Stimulated activated naive CD8-positive, alpha-beta T cell treated with anti-CD3 and anti-CD28 coated beads, Interleukin-15, Interleukin-2, amounts not matched to agents 100 ng/mL and 50 ng/mL, for 24 hours (primary cell): Measurements from ENCODE around the gene S100A11.
"Not testable (repeated sequence)": the region's sequence is repeated elsewhere in the genome, so short reads cannot be mapped to it uniquely, and the experiment has no call there.

Experiments used
- H3K27ac Mint-ChIP-seq: one replicate; pipeline ENCODE4 v1.8.0; 2021; ENCODE audit warnings: mild to moderate bottlenecking, mixed read lengths
- H3K27me3 Mint-ChIP-seq: one replicate; pipeline ENCODE4 v1.8.0; 2021; ENCODE audit warnings: mixed read lengths
- H3K36me3 Mint-ChIP-seq: one replicate; pipeline ENCODE4 v1.8.0; 2021; ENCODE audit warnings: low read depth, mixed read lengths
- H3K4me1 Mint-ChIP-seq: one replicate; pipeline ENCODE4 v1.8.0; 2021; ENCODE audit warnings: low read depth, mixed read lengths
- H3K4me3 Mint-ChIP-seq: one replicate; pipeline ENCODE4 v1.8.0; 2021; ENCODE audit warnings: mild to moderate bottlenecking, mixed read lengths
- H3K9me3 Mint-ChIP-seq: one replicate; pipeline ENCODE4 v1.8.0; 2021; ENCODE audit warnings: mixed read lengths

The S100A11 gene

DNA sequence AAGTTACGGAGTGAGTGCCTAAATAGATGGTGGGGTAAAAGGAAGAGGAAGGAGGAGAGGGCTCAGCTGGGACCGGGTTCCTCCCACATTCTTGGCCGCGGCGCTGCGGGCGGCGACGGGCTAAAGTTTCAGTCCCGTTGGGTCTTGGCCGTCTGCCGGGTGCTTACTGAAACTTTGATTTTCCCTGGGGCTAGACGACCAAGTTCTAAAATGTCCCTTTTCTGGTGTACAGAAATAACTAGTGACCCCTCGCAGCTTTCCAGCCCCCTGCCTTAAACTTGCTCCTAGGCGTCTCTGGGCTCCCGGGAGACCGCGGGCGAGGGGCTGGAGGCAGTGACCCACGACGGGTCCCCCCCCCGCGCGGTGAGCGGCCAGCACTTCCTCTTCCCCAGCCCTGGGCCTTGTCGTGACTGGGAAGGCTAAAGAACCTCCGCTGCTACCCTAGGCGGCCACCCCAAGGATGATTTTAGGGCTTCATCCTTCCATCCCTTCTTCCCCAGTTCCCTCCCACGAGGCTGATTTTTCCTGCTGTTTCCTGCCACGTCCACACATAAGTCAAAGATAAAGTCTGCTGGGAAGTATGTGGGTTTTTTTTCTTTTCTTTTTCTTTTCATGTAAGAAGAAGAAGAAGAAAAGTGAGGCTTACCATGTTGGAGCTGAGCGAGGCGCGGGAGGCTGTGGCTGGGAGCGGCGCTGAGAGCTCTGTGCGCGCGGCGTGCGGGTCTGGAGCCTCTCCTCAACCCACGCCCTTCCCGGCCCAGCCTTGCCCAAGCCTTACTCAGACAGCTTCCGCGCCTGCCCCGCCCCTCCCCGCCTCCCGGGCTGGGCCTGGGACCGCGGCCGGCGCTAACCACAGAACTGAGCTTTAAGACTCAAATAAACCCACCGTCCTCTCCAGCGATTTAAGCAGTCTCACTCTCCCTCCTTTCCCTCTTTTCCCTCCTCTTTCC lies at the start of gene S100A11:
Gene S100A11 (minus strand): TSS at position 738 of the 950 bp plus-strand sequence. CDS start 89 bp downstream, at position 649.
- Mint-ChIP-seq H3K4me1 (peaks cover 40% of the 10 kb centered on the region), H3K27ac (peak within 1 kb of the TSS; percentile 97), H3K36me3 (peaks cover 32% of the 10 kb centered on the region), H3K9me3 (no peaks in the 10 kb centered on the region), H3K27me3 (no peaks in the 10 kb centered on the region), H3K4me3 (peak within 1 kb of the TSS; percentile 98)

GRCh38 chr1:152084853-152085252 lies 48.0 kb upstream of the S100A11 start:
- Mint-ChIP-seq H3K27ac (no peak overlapping the region), H3K4me1 (no peaks in the 10 kb centered on the region), H3K36me3 (no peaks in the 10 kb centered on the region), H3K27me3 (peaks cover 5% of the 10 kb centered on the region), H3K9me3 (no peaks in the 10 kb centered on the region), H3K4me3 (no peak overlapping the region)

DNA sequence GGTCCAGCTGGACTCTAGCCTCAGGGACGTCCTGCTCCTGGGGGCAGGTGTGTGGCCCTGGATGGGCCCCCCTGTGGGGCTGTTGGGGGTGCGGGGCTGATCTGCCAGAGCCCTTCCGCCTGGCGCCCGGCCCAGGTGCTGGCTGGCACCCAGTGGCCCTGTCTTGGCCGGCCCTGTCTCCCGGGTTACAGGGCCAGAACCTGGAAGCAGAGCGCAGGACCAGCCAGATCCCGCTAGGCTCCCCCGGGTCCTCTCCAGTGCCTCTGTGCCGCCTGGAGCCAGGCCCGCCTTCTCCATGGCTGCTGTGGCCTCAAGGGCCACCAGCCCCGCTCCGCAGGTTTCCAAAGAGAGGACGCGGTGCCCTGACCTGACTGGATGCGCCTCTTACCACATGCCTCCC lies 44.2 kb upstream of the S100A11 start:
- not testable (repeated sequence) for H3K9me3 Mint-ChIP-seq, H3K4me3 Mint-ChIP-seq, H3K27ac Mint-ChIP-seq, H3K27me3 Mint-ChIP-seq, H3K36me3 Mint-ChIP-seq, H3K4me1 Mint-ChIP-seq

GRCh38 chr1:152080494-152080893 lies 43.7 kb upstream of the S100A11 start:
- H3K4me3 Mint-ChIP-seq, H3K36me3 Mint-ChIP-seq, H3K27ac Mint-ChIP-seq, H3K27me3 Mint-ChIP-seq, H3K4me1 Mint-ChIP-seq, H3K9me3 Mint-ChIP-seq: not testable (repeated sequence)

- no peaks in the 10 kb centered on the region for H3K9me3 Mint-ChIP-seq
- H3K36me3 Mint-ChIP-seq = no peaks in the 10 kb centered on the region
- no peak overlapping the region for H3K27ac Mint-ChIP-seq
- no peaks in the 10 kb centered on the region for H3K4me1 Mint-ChIP-seq
- no peak overlapping the region for H3K4me3 Mint-ChIP-seq
- peaks cover 11% of the 10 kb centered on the region for H3K27me3 Mint-ChIP-seq
These were observed 42.1 kb upstream of the S100A11 start for GRCh38 chr1:152078831-152079441.

DNA sequence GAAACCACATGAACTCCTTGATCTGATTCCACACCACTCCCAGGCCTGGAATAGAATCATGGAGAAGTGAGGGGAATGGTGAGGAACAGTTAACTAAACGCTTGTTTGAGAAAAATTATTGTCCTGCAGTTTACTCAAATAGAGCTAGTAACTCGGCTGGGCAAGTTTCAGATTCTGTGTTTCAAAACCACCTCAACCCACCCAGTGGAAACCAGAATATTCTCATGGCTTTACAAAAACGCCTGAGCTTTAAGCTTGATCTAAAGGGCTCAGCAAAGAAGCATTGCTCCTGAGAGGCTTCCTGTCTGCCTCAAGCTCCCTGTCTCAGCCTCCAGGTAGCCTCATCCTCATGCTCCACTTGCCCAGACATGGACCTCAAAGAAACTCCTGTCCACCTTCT lies 35.5 kb upstream of the S100A11 start:
- Mint-ChIP-seq H3K27ac (no peak overlapping the region), H3K36me3 (no peaks in the 10 kb centered on the region), H3K27me3 (peaks cover 23% of the 10 kb centered on the region), H3K4me3 (no peak overlapping the region), H3K9me3 (no peaks in the 10 kb centered on the region), H3K4me1 (no peaks in the 10 kb centered on the region)

DNA sequence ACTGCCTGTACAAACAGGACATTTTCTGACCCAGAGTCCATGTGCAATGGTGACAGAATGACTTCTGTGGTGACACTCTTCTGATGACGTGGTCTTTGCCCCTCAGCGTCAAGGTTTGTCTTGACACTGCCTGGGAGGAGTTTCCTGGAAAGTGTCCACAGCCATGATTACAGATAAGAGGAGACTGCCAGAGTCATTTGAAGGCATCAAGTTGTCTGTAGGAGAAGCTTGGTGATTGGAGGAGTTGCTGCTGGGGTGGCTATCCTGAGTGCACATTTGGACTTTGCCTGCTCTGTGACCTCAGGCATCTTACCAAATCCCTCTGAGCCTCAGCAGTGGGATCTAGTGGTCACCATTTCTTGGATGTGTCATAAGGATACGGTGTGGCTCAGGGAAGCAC lies 34.3 kb upstream of the S100A11 start:
- Mint-ChIP-seq H3K27me3 (peaks cover 18% of the 10 kb centered on the region), H3K36me3 (no peaks in the 10 kb centered on the region), H3K4me3 (no peak overlapping the region), H3K4me1 (no peaks in the 10 kb centered on the region), H3K9me3 (no peaks in the 10 kb centered on the region), H3K27ac (no peak overlapping the region)

GRCh38 chr1:152067929-152068328 lies 31.1 kb upstream of the S100A11 start:
- no peaks in the 10 kb centered on the region for H3K9me3 Mint-ChIP-seq
- H3K4me3 Mint-ChIP-seq = no peak overlapping the region
- H3K4me1 Mint-ChIP-seq = no peaks in the 10 kb centered on the region
- H3K36me3 Mint-ChIP-seq = no peaks in the 10 kb centered on the region
- H3K27me3 Mint-ChIP-seq = peaks cover 21% of the 10 kb centered on the region
- no peak overlapping the region for H3K27ac Mint-ChIP-seq

GRCh38 chr1:152067150-152067549 lies 30.3 kb upstream of the S100A11 start:
- Mint-ChIP-seq H3K27ac (no peak overlapping the region), H3K9me3 (no peaks in the 10 kb centered on the region), H3K27me3 (peaks cover 21% of the 10 kb centered on the region)

DNA sequence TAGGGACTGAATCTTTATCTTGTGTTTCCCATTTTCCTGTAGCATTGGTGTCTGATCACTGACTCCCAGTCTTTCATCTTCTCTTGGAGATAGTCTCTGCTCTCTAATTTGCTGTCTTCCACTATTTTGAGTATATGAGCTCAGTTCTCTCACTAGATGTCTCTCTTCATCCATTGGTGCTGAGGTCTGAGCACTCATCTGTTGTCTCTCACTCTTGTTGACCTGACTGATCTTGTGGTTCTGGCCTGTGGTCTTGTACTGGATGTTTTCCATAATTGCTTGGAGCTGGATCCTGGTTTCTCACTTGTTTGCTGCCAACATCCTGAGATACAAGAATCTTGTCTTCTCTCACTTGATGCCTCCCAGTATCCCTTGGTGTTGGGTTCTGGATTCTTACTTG lies 25.1 kb upstream of the S100A11 start:
- no peak overlapping the region for H3K4me3 Mint-ChIP-seq
- H3K9me3 Mint-ChIP-seq = no peaks in the 10 kb centered on the region
- H3K27me3 Mint-ChIP-seq = peaks cover 19% of the 10 kb centered on the region
- H3K4me1 Mint-ChIP-seq = no peaks in the 10 kb centered on the region
- H3K27ac Mint-ChIP-seq = no peak overlapping the region
- no peaks in the 10 kb centered on the region for H3K36me3 Mint-ChIP-seq

More at GRCh38 chr1:152067150-152067549, 30.3 kb upstream of the S100A11 start:
- no peaks in the 10 kb centered on the region for H3K36me3 Mint-ChIP-seq
- H3K4me3 Mint-ChIP-seq = no peak overlapping the region
- H3K4me1 Mint-ChIP-seq = no peaks in the 10 kb centered on the region

- no peak overlapping the region for H3K4me3 Mint-ChIP-seq
- H3K27ac Mint-ChIP-seq = no peak overlapping the region
- peaks cover 37% of the 10 kb centered on the region for H3K27me3 Mint-ChIP-seq
- H3K36me3 Mint-ChIP-seq = no peaks in the 10 kb centered on the region
- H3K9me3 Mint-ChIP-seq = no peaks in the 10 kb centered on the region
- peaks cover 11% of the 10 kb centered on the region for H3K4me1 Mint-ChIP-seq
These were observed 16.6 kb upstream of the S100A11 start for GRCh38 chr1:152053375-152053774.

GRCh38 chr1:152052606-152053005 lies 15.8 kb upstream of the S100A11 start:
- Mint-ChIP-seq H3K27ac (no peak overlapping the region), H3K4me1 (peaks cover 19% of the 10 kb centered on the region), H3K36me3 (no peaks in the 10 kb centered on the region), H3K4me3 (no peak overlapping the region), H3K27me3 (peaks cover 31% of the 10 kb centered on the region), H3K9me3 (no peaks in the 10 kb centered on the region)

DNA sequence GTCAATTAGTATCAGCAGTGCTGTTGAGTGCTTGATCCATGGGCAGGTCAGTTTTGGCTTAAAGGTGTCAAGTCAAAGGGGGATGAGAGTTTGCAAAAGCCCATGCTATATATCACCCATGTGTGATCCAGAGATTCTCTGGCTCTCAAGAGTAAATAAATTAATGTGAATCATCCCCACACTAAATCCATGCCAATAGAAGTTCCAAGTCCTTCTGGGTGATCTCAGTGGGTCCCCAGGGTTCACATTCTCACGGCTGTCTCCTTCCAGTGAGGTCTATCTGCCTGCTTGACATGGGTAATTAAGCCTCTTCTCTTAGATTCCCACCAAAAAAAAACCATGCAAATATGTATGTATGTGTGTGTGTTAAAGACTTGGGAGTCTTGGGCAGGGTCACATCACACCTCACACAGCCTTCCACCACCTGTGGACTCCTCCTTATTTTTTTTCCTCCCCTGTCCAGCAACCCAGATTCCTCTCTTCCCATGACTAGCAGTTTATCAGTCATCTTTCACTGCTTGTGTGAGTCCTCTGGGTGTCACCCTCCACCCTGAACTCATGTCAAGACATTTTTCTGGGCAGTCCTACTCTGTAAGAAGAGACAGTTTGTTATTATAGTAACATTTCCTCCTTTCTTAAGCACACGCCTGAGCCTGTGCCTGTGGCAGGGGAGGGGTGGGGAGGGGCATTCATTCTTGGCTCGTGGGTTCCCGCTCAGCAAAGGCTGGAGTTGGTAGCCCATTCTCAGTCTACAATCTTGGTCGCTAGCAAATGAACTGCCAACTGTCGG lies 14.3 kb upstream of the S100A11 start:
- Mint-ChIP-seq H3K9me3 (no peaks in the 10 kb centered on the region), H3K4me1 (peaks cover 32% of the 10 kb centered on the region), H3K4me3 (no peak overlapping the region), H3K27me3 (peaks cover 26% of the 10 kb centered on the region), H3K27ac (no peak overlapping the region), H3K36me3 (no peaks in the 10 kb centered on the region)

DNA sequence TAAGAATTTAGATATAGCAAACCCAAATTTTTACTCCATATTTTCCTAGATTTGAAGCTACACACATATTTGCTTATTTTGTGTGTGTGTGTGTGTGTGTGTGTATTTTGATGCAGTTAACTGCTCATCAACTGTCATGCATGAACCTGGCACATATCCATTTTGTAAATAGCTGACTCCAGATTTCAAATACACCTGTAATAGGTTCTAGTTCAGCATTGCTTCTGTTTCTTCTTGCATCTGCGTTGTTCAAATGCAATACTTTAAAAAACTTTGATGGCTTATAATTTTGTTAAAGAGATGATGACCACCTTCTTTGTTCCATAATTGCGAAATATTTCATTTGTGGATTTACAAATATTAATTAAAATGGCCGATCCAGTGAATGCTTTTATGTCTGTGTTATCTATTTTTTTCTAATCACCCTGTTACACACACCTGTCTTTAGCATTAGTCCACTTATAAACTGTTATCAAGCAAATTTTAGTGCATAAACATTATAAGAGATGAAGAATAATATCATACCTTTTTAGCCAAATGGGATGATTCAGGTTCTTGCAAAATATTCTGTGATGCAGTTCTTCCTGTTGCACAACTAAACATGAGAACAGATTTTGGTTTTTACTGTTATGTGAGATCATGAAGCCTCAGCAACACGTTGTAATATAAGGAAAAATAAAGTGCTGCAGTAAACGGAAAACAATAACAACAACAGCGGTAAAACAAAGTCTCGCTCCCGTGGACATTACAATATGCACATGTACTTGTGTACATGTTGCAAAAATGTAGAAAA lies 12.7 kb upstream of the S100A11 start:
- Mint-ChIP-seq H3K36me3 (no peaks in the 10 kb centered on the region), H3K27me3 (peaks cover 15% of the 10 kb centered on the region), H3K27ac (no peak overlapping the region), H3K9me3 (no peaks in the 10 kb centered on the region), H3K4me1 (peaks cover 40% of the 10 kb centered on the region), H3K4me3 (no peak overlapping the region)
